SK-N-SH treated with all-trans-retinoic acid at 6 μM for 48 hours (cell line): ENCODE results near the gene SORCS3.

ENCODE experiments used
- ARNTL ChIP-seq: fragments of 450-650 bp; formaldehyde crosslinking; IDR thresholded peaks from 2 replicates; pipeline ENCODE4 v1.5.0; 2020; ENCODE audit warnings: low read depth, mild to moderate bottlenecking, moderate library complexity, borderline replicate concordance
- ESRRG ChIP-seq: fragments of 250-450 bp; sonication (Bioruptor Pico); IDR thresholded peaks from 2 replicates; pipeline ENCODE4 v1.6.1; 2021; ENCODE audit warnings: mild to moderate bottlenecking
- GLIS3 ChIP-seq: fragments of 250-450 bp; sonication (Bioruptor Pico); IDR thresholded peaks from 2 replicates; pipeline ENCODE4 v1.5.0; 2020; ENCODE audit warnings: mild to moderate bottlenecking, moderate library complexity
- OSR1 ChIP-seq: fragments of 250-450 bp; sonication (Bioruptor Pico); IDR thresholded peaks from 2 replicates; pipeline ENCODE4 v1.8.0; 2022; ENCODE audit warnings: moderate library complexity, mild to moderate bottlenecking, inconsistent platforms
- PPARA ChIP-seq: fragments of 250-450 bp; sonication (Bioruptor Pico); IDR thresholded peaks from 2 replicates; pipeline ENCODE4 v1.5.0; 2020; ENCODE audit warnings: mild to moderate bottlenecking, borderline replicate concordance
- RARB ChIP-seq: fragments of 250-450 bp; sonication (Bioruptor Pico); IDR thresholded peaks from 2 replicates; pipeline ENCODE4 v1.8.0; 2021; ENCODE audit warnings: mild to moderate bottlenecking, moderate library complexity
- TSHZ2 ChIP-seq: fragments of 250-450 bp; sonication (Bioruptor Pico); IDR thresholded peaks from 2 replicates; pipeline ENCODE4 v1.5.0; 2020; ENCODE audit warnings: mild to moderate bottlenecking, moderate library complexity
- ZC3H10 ChIP-seq: fragments of 250-450 bp; sonication (Bioruptor Pico); IDR thresholded peaks from 2 replicates; pipeline ENCODE4 v1.5.1; 2021; ENCODE audit warnings: mild to moderate bottlenecking, moderate library complexity
- ZFP3 ChIP-seq: fragments of 250-450 bp; sonication (Bioruptor Pico); IDR thresholded peaks from 2 replicates; pipeline ENCODE4 v1.5.0; 2020; ENCODE audit warnings: mild to moderate bottlenecking, moderate library complexity
- ZNF70 ChIP-seq: fragments of 450-650 bp; formaldehyde crosslinking; IDR thresholded peaks from 2 replicates; pipeline ENCODE4 v1.5.0; 2020; ENCODE audit warnings: mild to moderate bottlenecking, moderate library complexity
- TF ChIP-seq, protein P1 (sequence below): fragments of 250-450 bp; sonication (Bioruptor Pico); IDR thresholded peaks from 2 replicates; pipeline ENCODE4 v1.8.0; 2020; ENCODE audit warnings: mild to moderate bottlenecking, moderate library complexity, borderline replicate concordance

DNA sequence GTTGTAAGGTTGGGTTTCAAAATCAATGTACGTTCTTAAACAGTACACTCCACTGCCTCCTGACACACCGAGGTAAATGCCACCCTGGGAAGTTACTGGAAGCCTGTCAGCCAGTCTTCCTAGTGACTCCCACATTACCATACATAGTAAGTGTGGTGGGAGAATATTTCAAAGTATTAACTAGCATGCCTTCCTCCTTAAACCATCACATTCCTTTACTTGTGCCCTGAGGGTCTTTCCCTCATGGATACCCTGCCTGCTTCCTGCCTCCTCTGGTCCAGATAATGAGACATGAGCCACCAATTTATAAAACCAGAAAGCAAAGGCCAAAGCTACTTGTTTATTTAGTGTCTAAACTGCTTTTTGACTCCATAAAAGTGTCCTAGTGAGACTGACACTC is 23.3 kb upstream of the SORCS3 start:
- TF ChIP-seq, protein P1, sequence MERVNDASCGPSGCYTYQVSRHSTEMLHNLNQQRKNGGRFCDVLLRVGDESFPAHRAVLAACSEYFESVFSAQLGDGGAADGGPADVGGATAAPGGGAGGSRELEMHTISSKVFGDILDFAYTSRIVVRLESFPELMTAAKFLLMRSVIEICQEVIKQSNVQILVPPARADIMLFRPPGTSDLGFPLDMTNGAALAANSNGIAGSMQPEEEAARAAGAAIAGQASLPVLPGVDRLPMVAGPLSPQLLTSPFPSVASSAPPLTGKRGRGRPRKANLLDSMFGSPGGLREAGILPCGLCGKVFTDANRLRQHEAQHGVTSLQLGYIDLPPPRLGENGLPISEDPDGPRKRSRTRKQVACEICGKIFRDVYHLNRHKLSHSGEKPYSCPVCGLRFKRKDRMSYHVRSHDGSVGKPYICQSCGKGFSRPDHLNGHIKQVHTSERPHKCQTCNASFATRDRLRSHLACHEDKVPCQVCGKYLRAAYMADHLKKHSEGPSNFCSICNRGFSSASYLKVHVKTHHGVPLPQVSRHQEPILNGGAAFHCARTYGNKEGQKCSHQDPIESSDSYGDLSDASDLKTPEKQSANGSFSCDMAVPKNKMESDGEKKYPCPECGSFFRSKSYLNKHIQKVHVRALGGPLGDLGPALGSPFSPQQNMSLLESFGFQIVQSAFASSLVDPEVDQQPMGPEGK: no peak
- no peak for TF ChIP-seq TSHZ2 (CRISPR knock-in tag)
- no peak for TF ChIP-seq ARNTL
- no peak for TF ChIP-seq ZFP3 (CRISPR knock-in tag)
- TF ChIP-seq ZNF70 (CRISPR knock-in tag): no peak
- TF ChIP-seq ESRRG (CRISPR knock-in tag): no peak
- no peak for TF ChIP-seq GLIS3
- no peak for TF ChIP-seq OSR1
- TF ChIP-seq PPARA (CRISPR knock-in tag): no peak
- no peak for TF ChIP-seq ZC3H10 (CRISPR knock-in tag)
- TF ChIP-seq RARB (CRISPR knock-in tag): no peak
